IMR-90 (cell line): Measurements from ENCODE around the gene HERC6. TPM values are rescaled to one million over a fixed set of nuclear protein-coding genes. Genes with fewer than 3 reads are reported as not detected.

ENCODE experiments used
- ATAC-seq: fragments of 200-7000 bp; cut with Tn5 transposase; 2 replicates; pipeline ENCODE4 v1.9.1; 2020; ENCODE audit warnings: low read depth, mild to moderate bottlenecking, moderate library complexity
- BruUV-seq: library from RNA; stranded (reverse); fragments of 400-500 nt; replicated peaks from 2 replicates; lab custom pipeline; 2021; lab: Mats Ljungman, UMichigan
- CTCF ChIA-PET: fragments of 300-600 bp; formaldehyde crosslinking; extraction: SDS; loops from one replicate; lab custom pipeline; 2021; ENCODE audit warnings: antibody characterized with exemption; lab: Yijun Ruan, JAX
- POLR2A ChIA-PET: fragments of 300-600 bp; sonication (Branson Sonifier 250); formaldehyde crosslinking; loops from one replicate; lab custom pipeline; 2022; ENCODE audit warnings: antibody characterized with exemption; ENCODE audit not compliant: unreplicated experiment; lab: Charles Lee
- DNase-seq: peaks from one replicate; pipeline ENCODE4 v3.0.0; 2013
- H2AFZ ChIP-seq: replicated peaks from 2 replicates; pipeline ENCODE3; 2013; ENCODE audit warnings: low read length, mild to moderate bottlenecking; ENCODE audit not compliant: poor library complexity
- H2AK5ac ChIP-seq: 2 replicates; pipeline ENCODE4 v1.6.1; 2013; ENCODE audit warnings: low read depth, low read length, inconsistent platforms
- H2AK9ac ChIP-seq: replicated peaks from 2 replicates; pipeline ENCODE3; 2013; ENCODE audit warnings: mild to moderate bottlenecking, low read depth, low read length, moderate library complexity; ENCODE audit not compliant: poor library complexity
- H2BK120ac ChIP-seq: 2 replicates; pipeline ENCODE4 v1.6.1; 2013; ENCODE audit warnings: low read depth, low read length, inconsistent platforms
- H2BK15ac ChIP-seq: 3 replicates; pipeline ENCODE4 v1.6.1; 2013; ENCODE audit warnings: low read depth, low read length, inconsistent platforms
- H2BK20ac ChIP-seq: 2 replicates; pipeline ENCODE4 v1.6.1; 2013; ENCODE audit warnings: low read depth, mild to moderate bottlenecking, inconsistent platforms, low read length, moderate library complexity
- H2BK5ac ChIP-seq: 2 replicates; pipeline ENCODE4 v1.6.1; 2013; ENCODE audit warnings: mild to moderate bottlenecking, low read depth, low read length, inconsistent platforms; ENCODE audit not compliant: poor library complexity, severe bottlenecking
- H3K14ac ChIP-seq: replicated peaks from 2 replicates; pipeline ENCODE4 v1.6.1; 2013; ENCODE audit warnings: low read depth, low read length, inconsistent platforms
- H3K18ac ChIP-seq: 2 replicates; pipeline ENCODE4 v1.6.1; 2013; ENCODE audit warnings: low read depth, low read length, control low read depth
- H3K23ac ChIP-seq: 2 replicates; pipeline ENCODE4 v1.6.1; 2013; ENCODE audit warnings: low read depth, low read length, inconsistent platforms
- H3K27ac ChIP-seq: 2 replicates; pipeline ENCODE4 v1.5.1; 2013; ENCODE audit warnings: mild to moderate bottlenecking, control low read depth, low read length; ENCODE audit not compliant: insufficient read depth
- H3K27me3 ChIP-seq: 2 replicates; pipeline ENCODE4 v1.6.1; 2013; ENCODE audit warnings: low read length; ENCODE audit not compliant: control insufficient read depth, insufficient read depth
- H3K36me3 ChIP-seq: 2 replicates; pipeline ENCODE4 v1.6.1; 2013; ENCODE audit warnings: low read length, mixed read lengths; ENCODE audit not compliant: control insufficient read depth, insufficient read depth
- H3K4ac ChIP-seq: 2 replicates; pipeline ENCODE4 v1.6.1; 2013; ENCODE audit warnings: low read depth, low read length, inconsistent platforms
- H3K4me1 ChIP-seq: 2 replicates; pipeline ENCODE4 v1.6.1; 2013; ENCODE audit warnings: low read length, mixed read lengths; ENCODE audit not compliant: control insufficient read depth, insufficient read depth
- H3K4me2 ChIP-seq: 2 replicates; pipeline ENCODE4 v1.6.1; 2013; ENCODE audit warnings: low read depth, mild to moderate bottlenecking, control low read depth, low read length, moderate library complexity
- H3K4me3 ChIP-seq: 2 replicates; pipeline ENCODE4 v1.5.1; 2013; ENCODE audit warnings: low read depth, mild to moderate bottlenecking, control low read depth, low read length, moderate library complexity; ENCODE audit not compliant: insufficient read depth
- H3K56ac ChIP-seq: 2 replicates; pipeline ENCODE4 v1.6.1; 2013; ENCODE audit warnings: low read length, inconsistent platforms; ENCODE audit not compliant: insufficient read depth; ENCODE audit errors: extremely low read depth
- H3K79me1 ChIP-seq, 2 experiments: 2 replicates each; pipeline ENCODE4 v1.6.1; 2013; ENCODE audit warnings: low read length in 2 of 2, inconsistent platforms in 1 of 2, low read depth in 1 of 2
- H3K9ac ChIP-seq: 2 replicates; pipeline ENCODE4 v1.6.1; 2013; ENCODE audit warnings: low read depth, low read length, control low read depth
- H3K9me1 ChIP-seq: 2 replicates; pipeline ENCODE4 v1.6.1; 2013; ENCODE audit warnings: low read length, inconsistent platforms; ENCODE audit not compliant: insufficient read depth
- H3K9me3 ChIP-seq: 2 replicates; pipeline ENCODE4 v1.6.1; 2013; ENCODE audit warnings: low read length; ENCODE audit not compliant: control insufficient read depth, insufficient read depth
- H4K20me1 ChIP-seq: 2 replicates; pipeline ENCODE4 v1.6.1; 2013; ENCODE audit warnings: low read length, inconsistent platforms; ENCODE audit not compliant: insufficient read depth
- H4K5ac ChIP-seq: 2 replicates; pipeline ENCODE4 v1.6.1; 2013; ENCODE audit warnings: mild to moderate bottlenecking, low read depth, low read length, control low read depth
- H4K8ac ChIP-seq, 2 experiments: 2 replicates each; pipeline ENCODE4 v1.6.1; 2013; ENCODE audit warnings: low read depth in 2 of 2, low read length in 2 of 2, control low read depth in 1 of 2, inconsistent platforms in 1 of 2
- H4K91ac ChIP-seq: 2 replicates; pipeline ENCODE4 v1.6.1; 2013; ENCODE audit warnings: low read depth, low read length, inconsistent platforms; ENCODE audit not compliant: insufficient read depth
- BHLHE40 ChIP-seq: fragments of 150-350 bp; IDR thresholded peaks from 2 replicates; pipeline ENCODE4 v1.6.1; 2016; ENCODE audit warnings: mild to moderate bottlenecking, low read depth, low read length
- CEBPB ChIP-seq: IDR thresholded peaks from 2 replicates; pipeline ENCODE4 v1.6.1; 2012; ENCODE audit warnings: low read depth, low read length, improper control_type of control experiment
- CHD1 ChIP-seq: IDR thresholded peaks from 2 replicates; pipeline ENCODE4 v1.6.1; 2012; ENCODE audit warnings: low read depth, low read length, improper control_type of control experiment
- FOS ChIP-seq: fragments of 150-350 bp; IDR thresholded peaks from 2 replicates; pipeline ENCODE4 v1.6.1; 2016; ENCODE audit warnings: low read depth, low read length
- MAFK ChIP-seq: IDR thresholded peaks from 2 replicates; pipeline ENCODE4 v1.6.1; 2012; ENCODE audit warnings: low read depth, low read length, improper control_type of control experiment
- MAZ ChIP-seq: IDR thresholded peaks from 2 replicates; pipeline ENCODE4 v1.6.1; 2012; ENCODE audit warnings: low read depth, mild to moderate bottlenecking, low read length, improper control_type of control experiment, moderate library complexity, borderline replicate concordance
- MXI1 ChIP-seq: IDR thresholded peaks from 2 replicates; pipeline ENCODE4 v1.6.1; 2012; ENCODE audit warnings: low read depth, mild to moderate bottlenecking, low read length, moderate library complexity, borderline replicate concordance
- NFE2L2 ChIP-seq: fragments of 150-350 bp; IDR thresholded peaks from 2 replicates; pipeline ENCODE4 v1.6.1; 2016; ENCODE audit warnings: low read depth, mild to moderate bottlenecking, low read length
- RCOR1 ChIP-seq: IDR thresholded peaks from 2 replicates; pipeline ENCODE4 v1.6.1; 2012; ENCODE audit warnings: mild to moderate bottlenecking, low read length, improper control_type of control experiment; ENCODE audit not compliant: insufficient replicate concordance
- RFX5 ChIP-seq: IDR thresholded peaks from 2 replicates; pipeline ENCODE4 v1.8.0; 2012; ENCODE audit warnings: low read depth, mild to moderate bottlenecking, low read length, moderate library complexity
- SMC3 ChIP-seq: fragments of 150-350 bp; IDR thresholded peaks from 2 replicates; pipeline ENCODE4 v1.6.1; 2016; ENCODE audit warnings: low read depth, mild to moderate bottlenecking, antibody characterized with exemption, low read length, moderate library complexity
- WGBS, 2 experiments: methylation state at CpG; one replicate each; pipeline versions ENCODE4 v1.1.5 to v1.1.7; 2013; ENCODE audit warnings: missing lambda C conversion rate in 2 of 2; ENCODE audit not compliant: insufficient read length in 1 of 2; ENCODE audit errors: extremely low coverage in 2 of 2; 5-methylcytosine and 5-hydroxymethylcytosine counted together
- dilution Hi-C: fragments of 300-500 bp; cut with HindIII; formaldehyde crosslinking; loops from one replicate; pipeline ENCODE4 v1.14.3; 2018; ENCODE audit warnings: low sequenced_read_pairs; ENCODE audit not compliant: unreplicated experiment
- in situ Hi-C: fragments of 300-500 bp; cut with MboI; formaldehyde crosslinking; loops from 3 replicates; pipeline ENCODE4 v1.14.3; 2019; ENCODE audit warnings: low sequenced_read_pairs, inconsistent platforms, mixed read lengths
- intact Hi-C: fragments of 100-400 bp; cut with micrococcal nuclease; formaldehyde crosslinking; loops from 2 replicates; pipeline ENCODE4 v1.10.0; 2022
- polyA plus RNA-seq, 3 experiments: library from polyadenylated mRNA; depleted of rRNA; stranded (reverse); fragments of >200 nt; gene quantifications; 2 replicates each; pipeline ENCODE4 v1.2.3, GENCODE V29; 2012; ENCODE audit warnings: low replicate concordance in 1 of 3
- total RNA-seq: library from RNA; depleted of rRNA; stranded (reverse); fragments of >200 nt; gene quantifications from 2 replicates; pipeline ENCODE4 v1.2.3, GENCODE V29; 2012
- TF ChIP-seq, protein P1 (sequence below): fragments of 150-350 bp; IDR thresholded peaks from 2 replicates; pipeline ENCODE4 v1.6.1; 2017; ENCODE audit warnings: mild to moderate bottlenecking, antibody characterized with exemption, low read length, low read depth
- TF ChIP-seq, protein P2 (sequence below): fragments of 150-350 bp; IDR thresholded peaks from 2 replicates; pipeline ENCODE4 v1.6.1; 2016; ENCODE audit warnings: low read depth, mild to moderate bottlenecking, low read length, moderate library complexity, borderline replicate concordance
- TF ChIP-seq, protein P3 (sequence below): conservative IDR thresholded peaks from 2 replicates; pipeline ENCODE4 v1.5.1; 2012; ENCODE audit warnings: mild to moderate bottlenecking, low read depth, low read length, improper control_type of control experiment

The HERC6 gene
- total and polyA plus RNA-seq, 2 of the 4 experiments (the other 2 are of a cell fraction), result 0.53 to 1.6 TPM

DNA sequence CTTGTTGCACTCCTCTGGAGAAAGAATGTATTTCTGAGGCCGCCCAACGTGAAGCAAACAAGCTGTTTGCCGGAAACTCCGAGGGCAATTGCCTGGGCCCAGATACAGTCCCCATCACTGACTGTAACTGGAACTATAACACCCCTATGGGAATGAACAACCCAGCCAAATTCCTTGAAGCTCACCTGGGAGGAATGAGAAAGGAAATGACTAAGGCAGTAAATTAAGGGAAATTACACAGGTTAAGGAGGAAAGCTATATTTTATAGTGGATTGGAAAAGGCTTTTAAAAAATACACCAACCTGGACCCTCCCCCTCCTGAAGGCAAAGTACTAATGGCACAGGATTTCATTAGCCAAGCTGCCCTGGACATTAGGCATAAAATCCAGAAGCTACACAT is 66.6 kb downstream of the HERC6 start:
- no CpG with 5 or more reads among the region's 4 CpGs for WGBS, 2 experiments
- in situ Hi-C loops, result no loop called here
- no TSS peak for BruUV-seq
- CTCF ChIA-PET, result no interaction called here
- H3K14ac ChIP-seq, result no peak overlapping the region
- H3K9me3 ChIP-seq, result no peaks in the 10 kb centered on the region
- H2BK120ac ChIP-seq, result no peak overlapping the region
- no peaks in the 10 kb centered on the region for H4K20me1 ChIP-seq
- H3K18ac ChIP-seq, result no peak overlapping the region
- no peak for DNase-seq
- H3K23ac ChIP-seq, result no peak overlapping the region
- H2AK9ac ChIP-seq, result no peak overlapping the region
- no peaks in the 10 kb centered on the region for H3K79me1 ChIP-seq
- ATAC-seq, result no peak
- no peak overlapping the region for H2BK5ac ChIP-seq
- no peak overlapping the region for H2BK15ac ChIP-seq
- no peak overlapping the region for H3K56ac ChIP-seq
- no peak overlapping the region for H3K4me3 ChIP-seq
- H3K27me3 ChIP-seq, result peaks cover 2% of the 10 kb centered on the region
- no peak overlapping the region for H2BK20ac ChIP-seq
- no peak overlapping the region for H3K4me2 ChIP-seq
- no peak overlapping the region for H3K9ac ChIP-seq
- intact Hi-C loops, result no loop called here
- no peak overlapping the region for H2AFZ ChIP-seq
- dilution Hi-C loops, result no loop called here
- no peak overlapping the region for H3K27ac ChIP-seq
- no peaks in the 10 kb centered on the region for H3K9me1 ChIP-seq
- no peaks in the 10 kb centered on the region for H3K36me3 ChIP-seq
- no peak overlapping the region for H4K5ac ChIP-seq
- no peak for TF ChIP-seq MXI1
- no peak for TF ChIP-seq CEBPB
- TF ChIP-seq, protein P1, sequence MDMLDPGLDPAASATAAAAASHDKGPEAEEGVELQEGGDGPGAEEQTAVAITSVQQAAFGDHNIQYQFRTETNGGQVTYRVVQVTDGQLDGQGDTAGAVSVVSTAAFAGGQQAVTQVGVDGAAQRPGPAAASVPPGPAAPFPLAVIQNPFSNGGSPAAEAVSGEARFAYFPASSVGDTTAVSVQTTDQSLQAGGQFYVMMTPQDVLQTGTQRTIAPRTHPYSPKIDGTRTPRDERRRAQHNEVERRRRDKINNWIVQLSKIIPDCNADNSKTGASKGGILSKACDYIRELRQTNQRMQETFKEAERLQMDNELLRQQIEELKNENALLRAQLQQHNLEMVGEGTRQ, result no peak
- TF ChIP-seq, protein P2, sequence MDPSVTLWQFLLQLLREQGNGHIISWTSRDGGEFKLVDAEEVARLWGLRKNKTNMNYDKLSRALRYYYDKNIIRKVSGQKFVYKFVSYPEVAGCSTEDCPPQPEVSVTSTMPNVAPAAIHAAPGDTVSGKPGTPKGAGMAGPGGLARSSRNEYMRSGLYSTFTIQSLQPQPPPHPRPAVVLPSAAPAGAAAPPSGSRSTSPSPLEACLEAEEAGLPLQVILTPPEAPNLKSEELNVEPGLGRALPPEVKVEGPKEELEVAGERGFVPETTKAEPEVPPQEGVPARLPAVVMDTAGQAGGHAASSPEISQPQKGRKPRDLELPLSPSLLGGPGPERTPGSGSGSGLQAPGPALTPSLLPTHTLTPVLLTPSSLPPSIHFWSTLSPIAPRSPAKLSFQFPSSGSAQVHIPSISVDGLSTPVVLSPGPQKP, result no peak
- TF ChIP-seq MAZ, result no peak
- TF ChIP-seq MAFK, result no peak
- no peak for TF ChIP-seq RCOR1
- TF ChIP-seq FOS, result no peak
- TF ChIP-seq, protein P3, sequence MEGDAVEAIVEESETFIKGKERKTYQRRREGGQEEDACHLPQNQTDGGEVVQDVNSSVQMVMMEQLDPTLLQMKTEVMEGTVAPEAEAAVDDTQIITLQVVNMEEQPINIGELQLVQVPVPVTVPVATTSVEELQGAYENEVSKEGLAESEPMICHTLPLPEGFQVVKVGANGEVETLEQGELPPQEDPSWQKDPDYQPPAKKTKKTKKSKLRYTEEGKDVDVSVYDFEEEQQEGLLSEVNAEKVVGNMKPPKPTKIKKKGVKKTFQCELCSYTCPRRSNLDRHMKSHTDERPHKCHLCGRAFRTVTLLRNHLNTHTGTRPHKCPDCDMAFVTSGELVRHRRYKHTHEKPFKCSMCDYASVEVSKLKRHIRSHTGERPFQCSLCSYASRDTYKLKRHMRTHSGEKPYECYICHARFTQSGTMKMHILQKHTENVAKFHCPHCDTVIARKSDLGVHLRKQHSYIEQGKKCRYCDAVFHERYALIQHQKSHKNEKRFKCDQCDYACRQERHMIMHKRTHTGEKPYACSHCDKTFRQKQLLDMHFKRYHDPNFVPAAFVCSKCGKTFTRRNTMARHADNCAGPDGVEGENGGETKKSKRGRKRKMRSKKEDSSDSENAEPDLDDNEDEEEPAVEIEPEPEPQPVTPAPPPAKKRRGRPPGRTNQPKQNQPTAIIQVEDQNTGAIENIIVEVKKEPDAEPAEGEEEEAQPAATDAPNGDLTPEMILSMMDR, result no peak
- no peak for TF ChIP-seq BHLHE40
- TF ChIP-seq SMC3, result no peak
- no peak for TF ChIP-seq CHD1
- TF ChIP-seq RFX5, result no peak
- TF ChIP-seq NFE2L2, result no peak
- no peak overlapping the region for H4K91ac ChIP-seq
- H3K4me1 ChIP-seq, result no peaks in the 10 kb centered on the region
- no peak overlapping the region for H2AK5ac ChIP-seq
- H4K8ac ChIP-seq, result no peak overlapping the region
- POLR2A ChIA-PET, result no interaction called here
- no peak overlapping the region for H3K4ac ChIP-seq
